ENCODE measurements around the gene KDM2A.

The KDM2A gene

DNA sequence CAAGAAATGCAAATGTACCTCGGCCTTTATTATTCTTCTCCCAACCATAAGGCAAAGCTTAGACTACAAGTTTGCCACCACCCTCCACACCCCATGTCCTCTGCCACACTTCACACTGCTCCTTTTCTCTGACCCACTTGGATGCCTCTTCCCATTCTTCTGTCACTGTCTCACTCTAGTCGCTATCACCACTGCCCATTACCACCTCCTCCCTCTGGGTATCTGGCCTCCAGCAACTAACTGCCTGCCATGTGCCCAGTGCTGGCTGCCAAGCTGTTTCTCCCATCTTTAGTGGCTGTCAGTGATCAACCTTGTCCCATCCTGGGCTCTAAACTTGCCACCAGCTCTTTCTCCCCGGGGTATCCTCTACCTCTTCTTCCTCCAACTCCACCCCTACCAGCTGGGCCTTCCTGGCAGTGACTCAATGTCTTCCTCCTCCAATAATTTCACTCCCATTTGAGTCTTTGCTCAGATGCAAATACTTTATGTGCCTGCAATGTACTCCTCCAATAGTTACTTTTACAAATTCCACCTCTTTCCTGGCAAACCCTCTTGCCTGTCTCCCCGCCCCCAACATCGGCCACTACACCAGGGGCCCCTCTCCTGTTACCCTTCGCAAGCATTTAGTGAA is 20.1 kb upstream of the KDM2A start:
- DNase-seq (ENCODE audit: low read depth, low spot score) = no peak
- POLR2A ChIA-PET = no interaction called here
- CTCF ChIA-PET = interaction anchor here (1.4 kb wide), 1 partner anchor 18 kb away, joined by 3 read pairs; no protein-coding TSS in a partner anchor
- H3K4me3 ChIP-seq (ENCODE audit: low read depth, low read length) = no peak overlapping the region
- TF ChIP-seq, protein P1, sequence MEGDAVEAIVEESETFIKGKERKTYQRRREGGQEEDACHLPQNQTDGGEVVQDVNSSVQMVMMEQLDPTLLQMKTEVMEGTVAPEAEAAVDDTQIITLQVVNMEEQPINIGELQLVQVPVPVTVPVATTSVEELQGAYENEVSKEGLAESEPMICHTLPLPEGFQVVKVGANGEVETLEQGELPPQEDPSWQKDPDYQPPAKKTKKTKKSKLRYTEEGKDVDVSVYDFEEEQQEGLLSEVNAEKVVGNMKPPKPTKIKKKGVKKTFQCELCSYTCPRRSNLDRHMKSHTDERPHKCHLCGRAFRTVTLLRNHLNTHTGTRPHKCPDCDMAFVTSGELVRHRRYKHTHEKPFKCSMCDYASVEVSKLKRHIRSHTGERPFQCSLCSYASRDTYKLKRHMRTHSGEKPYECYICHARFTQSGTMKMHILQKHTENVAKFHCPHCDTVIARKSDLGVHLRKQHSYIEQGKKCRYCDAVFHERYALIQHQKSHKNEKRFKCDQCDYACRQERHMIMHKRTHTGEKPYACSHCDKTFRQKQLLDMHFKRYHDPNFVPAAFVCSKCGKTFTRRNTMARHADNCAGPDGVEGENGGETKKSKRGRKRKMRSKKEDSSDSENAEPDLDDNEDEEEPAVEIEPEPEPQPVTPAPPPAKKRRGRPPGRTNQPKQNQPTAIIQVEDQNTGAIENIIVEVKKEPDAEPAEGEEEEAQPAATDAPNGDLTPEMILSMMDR (IDR thresholded peaks at IDR 0.05; ENCODE audit: insufficient read depth, low read length, missing control alignments) = no peak

DNA sequence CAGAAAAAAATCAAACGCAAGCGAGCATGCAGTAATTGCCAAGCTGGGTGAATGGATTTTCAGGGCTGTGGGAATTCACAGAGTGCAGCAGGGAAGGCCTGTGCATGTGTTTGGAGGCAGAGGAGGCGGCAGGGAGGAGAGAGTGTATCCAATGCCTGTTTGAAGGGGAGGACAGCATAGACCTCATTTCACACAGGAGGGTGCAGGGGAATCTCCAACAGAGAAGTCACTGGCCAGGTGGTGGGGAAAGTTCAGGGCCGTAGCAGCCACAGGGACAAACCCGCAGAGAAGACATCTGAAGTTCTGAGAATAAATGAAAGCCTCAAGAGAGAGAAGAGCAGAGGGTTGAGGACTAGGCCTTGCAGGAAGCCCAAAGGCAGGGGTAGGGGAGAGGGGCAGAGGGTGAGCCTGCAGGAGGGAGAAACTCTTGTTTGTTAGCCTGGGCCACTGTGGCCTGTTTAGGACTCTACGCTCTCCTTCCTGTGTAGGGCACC is 19.2 kb upstream of the KDM2A start:
- CTCF ChIA-PET = interaction anchor here (1.4 kb wide), 1 partner anchor 19 kb away, joined by 3 read pairs; no protein-coding TSS in a partner anchor
- POLR2A ChIA-PET = no interaction called here
- no peak for DNase-seq (ENCODE audit: low read depth, low spot score)
- no peak overlapping the region for H3K4me3 ChIP-seq (ENCODE audit: low read depth, low read length)
- TF ChIP-seq, protein P1 (IDR thresholded peaks at IDR 0.05; ENCODE audit: insufficient read depth, low read length, missing control alignments) = no peak

DNA sequence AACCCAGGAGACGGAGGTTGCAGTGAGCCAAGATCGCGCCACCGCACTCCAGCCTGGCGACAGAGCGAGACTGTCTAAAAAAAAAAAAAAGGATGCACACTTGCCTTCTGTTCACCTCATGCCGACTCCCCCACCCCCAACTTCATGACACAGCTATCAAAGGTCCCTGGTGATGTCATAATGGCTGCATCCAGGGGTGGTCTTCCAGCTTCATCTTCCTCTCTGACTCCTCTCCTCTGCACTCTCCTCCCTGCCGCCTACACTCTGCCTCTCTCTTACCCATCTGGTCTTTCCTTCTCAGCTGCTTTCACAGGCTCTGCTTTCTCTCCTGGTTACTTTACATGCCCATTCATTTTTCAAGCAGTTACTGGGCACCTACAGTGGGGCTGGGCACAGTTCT is 16.4 kb upstream of the KDM2A start:
- TF ChIP-seq, protein P1 (IDR thresholded peaks at IDR 0.05; ENCODE audit: insufficient read depth, low read length, missing control alignments) = no peak
- no peak for DNase-seq (ENCODE audit: low read depth, low spot score)
- no peak overlapping the region for H3K4me3 ChIP-seq (ENCODE audit: low read depth, low read length)
- ChIA-PET POLR2A (no interaction called here), CTCF (no interaction called here)

DNA sequence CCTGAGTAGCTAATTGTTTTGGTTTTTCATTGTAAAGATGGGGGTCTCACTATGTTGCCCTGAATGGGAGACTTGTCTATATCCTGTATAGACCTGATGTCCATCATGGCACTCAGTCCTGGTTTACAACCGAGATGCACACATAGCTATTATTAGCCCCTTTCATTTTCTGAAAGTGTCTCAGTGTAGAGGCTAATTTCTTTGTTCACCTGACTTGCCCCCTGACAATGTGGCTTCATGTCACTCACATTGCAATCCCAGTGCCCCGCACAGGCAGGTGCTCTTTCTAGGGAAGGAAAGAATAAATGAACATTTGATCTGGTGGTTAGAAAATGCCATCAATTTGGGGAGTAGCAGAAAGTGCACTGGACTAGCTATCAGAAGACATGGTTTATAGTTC is 13.1 kb upstream of the KDM2A start:
- ChIA-PET CTCF (interaction anchor here (1.8 kb wide), 1 partner anchor 13 kb away, joined by 7 read pairs; the partner anchor contains the start of gene KDM2A), POLR2A (no interaction called here)
- TF ChIP-seq, protein P1 (IDR thresholded peaks at IDR 0.05; ENCODE audit: insufficient read depth, low read length, missing control alignments) = no peak
- no peak overlapping the region for H3K4me3 ChIP-seq (ENCODE audit: low read depth, low read length)
- no peak for DNase-seq (ENCODE audit: low read depth, low spot score)

DNA sequence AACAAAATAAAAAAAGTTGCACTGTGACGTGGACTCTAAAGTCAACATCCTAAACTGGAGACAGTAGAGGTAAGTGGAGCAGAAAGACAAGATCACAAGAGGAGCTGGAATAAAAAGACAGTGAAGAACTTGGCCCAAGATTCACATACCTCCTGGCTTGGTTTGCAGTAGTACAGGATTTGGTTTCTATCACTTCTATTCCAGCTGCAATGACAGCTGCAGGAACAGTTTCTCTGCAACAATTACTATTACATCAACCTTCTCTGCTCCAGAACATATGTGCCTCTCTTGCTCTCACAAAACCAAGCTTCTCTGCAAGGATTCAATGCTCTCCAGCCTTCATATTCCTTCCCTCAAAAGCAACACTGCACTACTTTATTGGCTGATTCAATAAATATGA is 7.8 kb upstream of the KDM2A start:
- CTCF ChIA-PET = interaction anchor here (1.0 kb wide), 1 partner anchor 30 kb away, joined by 4 read pairs; no protein-coding TSS in a partner anchor

DNA sequence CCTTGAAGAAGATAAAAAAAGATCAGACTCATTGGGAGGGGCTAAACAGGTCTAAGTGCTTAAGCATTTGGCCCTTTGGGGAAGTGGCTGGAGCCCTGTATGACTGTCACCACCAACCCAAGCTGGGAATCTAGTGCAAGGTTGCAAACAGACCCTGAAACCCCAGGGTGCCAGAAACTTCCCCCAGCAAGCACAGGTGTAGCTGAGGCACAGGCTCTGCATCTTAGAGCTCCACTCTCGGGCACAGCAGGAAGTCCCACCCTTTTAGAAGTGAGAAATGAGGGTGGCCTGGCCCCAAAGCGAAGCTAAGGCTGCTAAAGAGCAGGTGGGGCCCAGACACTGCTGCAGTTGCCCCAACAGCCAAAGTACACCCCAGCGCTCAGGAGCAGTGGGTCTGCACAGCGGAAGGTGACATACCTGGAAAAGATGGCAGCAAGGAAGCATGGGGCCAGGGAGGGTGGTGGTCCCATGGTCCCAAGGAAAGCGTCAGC is 5.8 kb upstream of the KDM2A start:
- TF ChIP-seq, protein P1 (IDR thresholded peaks at IDR 0.05; ENCODE audit: insufficient read depth, low read length, missing control alignments) = no peak
- ChIA-PET CTCF (interaction anchor here (1.1 kb wide), 1 partner anchor 9 kb away, joined by 3 read pairs; no protein-coding TSS in a partner anchor), POLR2A (no interaction called here)
- no peak for DNase-seq (ENCODE audit: low read depth, low spot score)
- H3K4me3 ChIP-seq (ENCODE audit: low read depth, low read length) = no peak overlapping the region

More for the DNA sequence above, 7.8 kb upstream of the KDM2A start:
- DNase-seq (ENCODE audit: low read depth, low spot score) = no peak
- no peak overlapping the region for H3K4me3 ChIP-seq (ENCODE audit: low read depth, low read length)
- TF ChIP-seq, protein P1 (IDR thresholded peaks at IDR 0.05; ENCODE audit: insufficient read depth, low read length, missing control alignments) = no peak
- POLR2A ChIA-PET = no interaction called here
